SW480 (cell line): Measurements from ENCODE around the gene COX6B2.

Experiments used
- DNase-seq: peaks from one replicate; pipeline ENCODE4 v3.0.0-alpha.2; 2016; ENCODE audit warnings: low spot score

Gene COX6B2

GRCh38 chr19:55312621-55313512 lies 41.7 kb downstream of the COX6B2 start:
- DNase-seq, result no peak

DNA sequence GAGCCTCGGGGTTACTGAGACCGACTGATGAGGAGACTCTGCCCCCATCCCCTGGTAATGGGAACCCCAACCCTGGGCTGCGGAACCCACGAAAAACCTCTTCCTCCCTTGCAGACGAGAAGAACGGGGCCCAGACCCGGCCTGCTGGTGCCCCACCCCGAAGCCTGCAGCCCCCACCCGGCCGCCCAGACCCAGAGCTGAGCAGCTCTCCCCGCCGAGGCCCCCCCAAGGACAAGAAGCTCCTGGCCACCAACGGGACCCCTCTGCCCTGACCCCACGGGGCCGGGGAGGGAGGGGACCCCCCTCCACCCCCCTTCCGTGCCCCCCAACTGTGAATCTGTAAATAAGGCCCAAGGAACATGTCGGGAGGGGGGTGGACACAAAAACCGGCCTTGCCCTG lies 42.7 kb downstream of the COX6B2 start:
- no peak for DNase-seq

- no peak for DNase-seq
Measured at GRCh38 chr19:55311397-55311796, 43.1 kb downstream of the COX6B2 start.

- DNase-seq, result no peak
Measured at GRCh38 chr19:55310498-55310897, 44.0 kb downstream of the COX6B2 start.

- no peak for DNase-seq
Measured at GRCh38 chr19:55309448-55309847, 45.1 kb downstream of the COX6B2 start.

- DNase-seq, result no peak
Measured at GRCh38 chr19:55308281-55308680, 46.2 kb downstream of the COX6B2 start.

DNA sequence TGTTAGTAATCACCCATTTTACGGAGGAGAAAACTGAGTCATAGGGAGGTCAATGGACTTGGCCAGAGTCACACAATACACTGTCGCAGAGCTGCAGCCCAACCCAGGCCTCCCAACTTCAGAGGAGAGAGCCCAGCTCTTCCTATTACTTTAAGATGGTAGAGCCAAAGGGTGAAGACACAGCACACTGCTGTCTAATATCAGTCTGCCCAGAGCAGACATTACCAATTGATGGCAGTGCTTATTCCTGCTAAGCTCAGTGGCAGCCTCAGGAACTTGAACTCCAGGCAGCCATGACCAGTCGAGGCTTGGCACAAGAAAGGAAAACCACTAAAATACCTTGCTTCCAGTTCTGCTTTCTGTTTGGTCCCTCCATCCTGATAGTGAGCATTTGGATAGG lies 47.8 kb downstream of the COX6B2 start:
- DNase-seq, result no peak

DNA sequence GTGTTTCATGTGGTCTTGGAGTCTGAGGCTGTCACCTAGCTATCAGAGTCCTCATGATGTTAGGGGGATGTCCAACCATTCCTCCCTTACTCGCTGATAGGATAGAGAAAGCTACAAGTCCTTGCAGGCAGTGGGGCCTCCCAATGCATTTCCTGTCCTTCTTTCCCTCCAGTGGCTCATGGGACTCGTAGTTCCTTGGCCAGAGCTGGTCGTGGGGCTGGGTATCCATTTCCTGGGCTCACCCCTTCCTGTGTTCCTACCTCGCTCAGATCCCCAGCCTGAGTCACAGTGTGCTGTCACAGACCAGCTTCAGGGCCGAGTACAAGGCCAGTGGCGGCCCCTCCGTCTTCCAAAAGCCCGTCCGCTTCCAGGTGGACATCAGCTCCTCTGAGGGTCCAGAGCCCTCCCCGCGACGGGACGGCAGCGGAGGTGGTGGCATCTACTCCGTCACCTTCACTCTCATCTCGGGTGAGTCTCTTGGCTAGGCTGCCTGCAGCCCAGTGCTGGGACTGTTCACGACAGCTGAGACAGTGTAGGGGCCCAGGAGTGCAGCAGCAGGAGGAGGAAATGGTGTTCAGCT lies 48.4 kb downstream of the COX6B2 start:
- no peak for DNase-seq

DNA sequence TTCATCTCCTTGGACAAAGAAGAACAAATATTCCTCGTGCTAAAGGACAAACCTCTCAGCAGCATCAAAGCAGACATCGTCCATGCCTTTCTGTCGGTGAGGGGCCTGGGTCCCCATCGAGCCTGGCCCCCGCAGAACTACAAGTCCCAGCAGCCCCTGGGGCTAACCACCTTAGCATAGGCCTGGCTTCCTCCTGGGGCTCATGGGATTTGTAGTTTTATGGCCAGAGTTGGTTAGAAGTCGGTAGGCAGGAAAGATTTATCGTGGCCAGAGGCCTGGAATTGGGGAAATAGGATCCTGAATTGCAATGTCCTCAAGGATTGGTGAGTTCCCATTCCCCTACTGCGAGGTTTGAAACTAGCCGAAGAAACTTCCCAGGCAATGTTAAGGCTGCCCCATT lies 49.0 kb downstream of the COX6B2 start:
- DNase-seq, result peak; percentile 46

DNA sequence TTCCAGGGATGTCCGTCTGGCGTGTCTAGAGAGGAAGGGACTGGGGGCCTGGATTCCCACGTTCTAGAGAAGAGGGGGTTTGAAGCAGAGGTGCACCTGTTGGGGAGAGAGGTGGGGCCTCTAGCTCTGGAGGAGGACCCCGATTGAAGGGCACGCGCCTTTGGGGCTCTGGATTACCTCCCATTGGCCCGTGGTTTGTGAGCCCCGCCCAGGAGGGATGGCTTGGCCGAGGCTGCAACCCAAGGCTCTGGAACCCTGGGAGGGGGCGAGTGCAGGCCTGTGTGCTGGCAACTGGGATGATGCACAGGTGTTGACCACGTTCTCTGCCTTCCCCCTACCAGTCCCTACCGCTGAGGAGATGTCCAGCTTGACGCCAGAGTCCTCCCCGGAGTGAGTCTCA lies 49.5 kb downstream of the COX6B2 start:
- no peak for DNase-seq

GRCh38 chr19:55304279-55304978 lies 50.1 kb downstream of the COX6B2 start:
- DNase-seq, result peak; percentile 74

- DNase-seq, result no peak
Measured at GRCh38 chr19:55303477-55303876, 51.0 kb downstream of the COX6B2 start.

- no peak for DNase-seq
Measured at GRCh38 chr19:55302318-55302703, 52.2 kb downstream of the COX6B2 start.

- DNase-seq, result peak; percentile 74
Measured at GRCh38 chr19:55301459-55302317, 52.8 kb downstream of the COX6B2 start.

DNA sequence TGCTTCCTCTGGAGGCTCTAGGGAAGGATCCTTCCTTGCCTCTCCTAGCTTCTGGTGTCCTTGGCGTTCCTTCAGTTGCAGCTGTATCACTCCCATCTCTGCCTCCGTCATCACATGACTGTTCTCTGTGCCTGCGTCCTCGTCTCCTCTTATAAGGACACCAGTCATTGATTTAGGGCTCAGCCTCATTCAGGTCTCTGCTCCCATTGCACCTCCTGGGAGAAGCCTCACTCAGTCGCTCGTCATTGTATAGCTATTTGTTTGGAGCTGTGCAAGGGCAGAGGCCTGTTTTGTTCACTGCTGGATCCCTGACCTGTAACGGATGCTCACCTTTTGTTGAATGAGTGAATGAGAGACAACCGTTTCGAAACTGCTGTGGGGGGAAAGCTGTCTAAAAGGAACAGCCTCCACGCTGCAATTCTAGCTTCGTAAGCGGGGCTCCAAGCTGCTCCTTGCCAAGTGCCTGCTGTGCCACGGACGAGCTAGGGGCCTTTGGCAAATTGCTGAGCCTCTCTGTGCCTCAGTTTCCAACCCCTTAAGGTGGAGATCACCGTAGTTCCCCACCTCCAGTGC lies 53.5 kb downstream of the COX6B2 start:
- DNase-seq, result no peak

DNA sequence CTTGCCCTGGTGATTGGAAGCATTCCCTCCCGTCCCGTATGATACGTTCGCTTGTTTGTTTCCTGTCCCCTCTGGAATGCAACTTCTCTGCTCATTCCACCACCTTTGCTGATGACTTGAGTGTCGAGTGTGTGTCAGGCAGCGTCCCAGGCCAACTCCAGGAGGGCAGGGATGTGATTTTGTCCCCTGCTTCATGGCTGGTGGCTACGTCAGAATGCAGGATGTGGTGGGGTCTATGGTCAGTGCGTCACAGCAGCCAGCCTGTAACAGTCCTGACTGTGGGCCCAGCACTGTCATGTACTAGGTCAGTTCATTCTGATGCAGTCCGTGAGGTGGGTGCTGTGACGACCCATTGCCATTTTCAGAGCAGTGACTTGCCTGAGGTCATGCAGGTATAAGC lies 54.5 kb downstream of the COX6B2 start:
- DNase-seq, result no peak
